Endothelial cell of umbilical vein (primary cell): ENCODE measurements around the gene LAMC2. TPM values are rescaled to one million over a fixed set of nuclear protein-coding genes. Genes with fewer than 3 reads are reported as not detected.
A peak's percentile ranks its signal among the peaks of the same experiment; 100 is the strongest.

Experiments used
- Bru-seq: library from RNA; stranded (reverse); fragments of 400-500 nt; gene quantifications from one replicate; lab custom pipeline; 2021; lab: Mats Ljungman, UMichigan
- BruChase-seq, 2 experiments: library from RNA; stranded (reverse); fragments of 400-500 nt; gene quantifications; one replicate each; lab custom pipeline; 2021; lab: Mats Ljungman, UMichigan
- BruUV-seq: library from RNA; stranded (reverse); fragments of 400-500 nt; replicated peaks from 2 replicates; lab custom pipeline; 2021; lab: Mats Ljungman, UMichigan
- CTCF ChIA-PET: fragments of 300-600, 350-600 bp; sonication (Branson Sonifier 250); formaldehyde crosslinking; loops from one replicate; lab custom pipeline; 2021; ENCODE audit warnings: antibody characterized with exemption, inconsistent platforms; lab: Charles Lee
- POLR2A ChIA-PET: fragments of 300-600, 350-600 bp; sonication (Branson Sonifier 250); formaldehyde crosslinking; loops from one replicate; lab custom pipeline; 2021; ENCODE audit warnings: antibody characterized with exemption, inconsistent platforms; lab: Charles Lee
- DNase-seq: peaks from one replicate; pipeline ENCODE4 v3.0.0-alpha.2; 2011; ENCODE audit warnings: low read depth, low spot score
- FAIRE-seq: peaks from 2 replicates; lab custom pipeline; 2011; peaks lifted over from hg19 to GRCh38; lab: Jason Lieb, UNC
- H2AFZ ChIP-seq: 2 replicates; pipeline ENCODE4 v1.6.0; 2012; ENCODE audit warnings: low read depth, low read length, control low read depth, inconsistent platforms
- H3K27ac ChIP-seq: 2 replicates; pipeline ENCODE4 v1.5.1; 2011; ENCODE audit warnings: low read depth, mild to moderate bottlenecking, control low read depth, low read length, moderate library complexity; ENCODE audit not compliant: insufficient read depth
- H3K27me3 ChIP-seq, 2 experiments: 2 replicates each; pipeline versions ENCODE4 v1.6.0 to v1.6.1; 2011; ENCODE audit warnings: low read length in 2 of 2, mixed read lengths in 1 of 2; ENCODE audit not compliant: control insufficient read depth in 2 of 2, insufficient read depth in 2 of 2
- H3K36me3 ChIP-seq, 2 experiments: 2 replicates in 1 of 2; 3 replicates in 1 of 2; pipeline ENCODE4 v1.5.1; 2011; ENCODE audit warnings: low read length in 2 of 2, mild to moderate bottlenecking in 1 of 2, moderate library complexity in 1 of 2; ENCODE audit not compliant: control insufficient read depth in 2 of 2, insufficient read depth in 2 of 2; ENCODE audit errors: extremely low read depth in 1 of 2
- H3K4me1 ChIP-seq: 3 replicates; pipeline ENCODE4 v1.5.1; 2011; ENCODE audit warnings: mild to moderate bottlenecking, low read length; ENCODE audit not compliant: control insufficient read depth, insufficient read depth; ENCODE audit errors: extremely low read depth
- H3K4me2 ChIP-seq: 2 replicates; pipeline ENCODE4 v1.6.1; 2011; ENCODE audit warnings: low read length, control low read depth, mixed read lengths; ENCODE audit not compliant: insufficient read depth
- H3K4me3 ChIP-seq, 3 experiments: fragments of 200-600 bp in 1 of 3; sonication (generic), shearing (Covaris generic) in 1 of 3; replicated peaks in 1 of 3; 2 replicates each; pipeline ENCODE4 v1.5.1; 2011 to 2016; ENCODE audit warnings: control low read depth in 3 of 3, low read length in 3 of 3, mild to moderate bottlenecking in 2 of 3, inconsistent platforms in 1 of 3, low read depth in 1 of 3, moderate library complexity in 1 of 3; ENCODE audit not compliant: insufficient read depth in 1 of 3
- H3K79me2 ChIP-seq: 2 replicates; pipeline ENCODE4 v1.6.0; 2012; ENCODE audit warnings: low read length, inconsistent platforms; ENCODE audit not compliant: control insufficient read depth, insufficient read depth
- H3K9ac ChIP-seq: replicated peaks from 2 replicates; pipeline ENCODE3; 2011; ENCODE audit warnings: low read length, control low read depth; ENCODE audit not compliant: insufficient read depth; ENCODE audit errors: extremely low read depth
- H3K9me1 ChIP-seq: replicated peaks from 3 replicates; pipeline ENCODE4 v1.6.0; 2011; ENCODE audit warnings: mild to moderate bottlenecking, low read length; ENCODE audit not compliant: control insufficient read depth, insufficient read depth; ENCODE audit errors: extremely low read depth
- H3K9me3 ChIP-seq: replicated peaks from 2 replicates; pipeline ENCODE4 v1.5.1; 2012; ENCODE audit warnings: low read length, inconsistent platforms; ENCODE audit not compliant: control insufficient read depth, insufficient read depth
- H4K20me1 ChIP-seq: replicated peaks from 2 replicates; pipeline ENCODE3; 2011; ENCODE audit warnings: mild to moderate bottlenecking, low read length; ENCODE audit not compliant: control insufficient read depth, insufficient read depth; ENCODE audit errors: extremely low read depth
- CTCF ChIP-seq, 2 donors: IDR thresholded peaks; 1 replicate in 1 of 2; 2 replicates in 1 of 2; pipeline ENCODE4 v1.5.1; 2011; ENCODE audit warnings: low read length in 2 of 2, mild to moderate bottlenecking in 2 of 2, moderate library complexity in 2 of 2, control low read depth in 1 of 2, inconsistent platforms in 1 of 2, low read depth in 1 of 2; ENCODE audit not compliant: insufficient read depth in 1 of 2; ENCODE audit errors: extremely low read depth in 1 of 2
- FOS ChIP-seq: IDR thresholded peaks from 2 replicates; pipeline ENCODE4 v1.6.1; 2011; ENCODE audit warnings: mild to moderate bottlenecking, low read length, moderate library complexity, borderline replicate concordance; ENCODE audit not compliant: insufficient read depth
- JUN ChIP-seq: IDR thresholded peaks from 2 replicates; pipeline ENCODE4 v1.6.1; 2011; ENCODE audit warnings: borderline replicate concordance, low read depth; ENCODE audit not compliant: insufficient read length, insufficient read depth
- POLR2AphosphoS5 ChIP-seq: IDR thresholded peaks from 2 replicates; pipeline ENCODE4 v1.6.1; 2012; ENCODE audit warnings: low read depth, mild to moderate bottlenecking, control low read depth, low read length, moderate library complexity; ENCODE audit not compliant: insufficient read depth
- dilution Hi-C: fragments of 300-500 bp; cut with MboI; formaldehyde crosslinking; loops from one replicate; pipeline ENCODE4 v1.15.0; 2019; ENCODE audit warnings: low sequenced_read_pairs; ENCODE audit not compliant: extremely low pct_ligation_motif_present
- intact Hi-C: fragments of 100-400 bp; cut with micrococcal nuclease; formaldehyde crosslinking; loops from one replicate; pipeline ENCODE4 v1.10.0; 2022
- long read RNA-seq: library from polyadenylated mRNA; stranded (forward); transcript quantifications from one replicate; pipeline ENCODE4 v2.0.0, GENCODE V29; 2021
- polyA minus RNA-seq, 3 experiments: library from RNA; depleted of rRNA, polyadenylated mRNA; stranded (reverse); fragments of >200 nt; gene quantifications; 1 replicate in 1 of 3; 2 replicates in 2 of 3; pipeline ENCODE4 v1.2.3, GENCODE V29; 2011
- polyA plus RNA-seq, 4 experiments: library from polyadenylated mRNA; depleted of rRNA in 3 of 4; stranded (reverse) in 3 of 4; unstranded in 1 of 4; fragments of >200 nt; gene quantifications; 2 replicates each; pipeline versions ENCODE4 v1.2.1 to v1.2.3, GENCODE V29; 2011 to 2012; ENCODE audit warnings: missing spikeins in 1 of 4
- total RNA-seq: library from RNA; stranded (reverse); gene quantifications from 2 replicates; pipeline ENCODE4 v1.2.3, GENCODE V29; 2021

LAMC2 gene
- total RNA-seq (0.82 and 4.0 TPM in 2 replicates), polyA plus RNA-seq (0.14 and 0.23 TPM in 2 replicates), polyA minus RNA-seq (0.42 and 0.90 TPM in 2 replicates), Bru-seq, nascent RNA (percentile 26 among the genes with signal in this experiment), BruChase-seq, experiment 1, labeled RNA remaining after a 6-hour chase (percentile 34 among the genes with signal in this experiment), BruChase-seq, experiment 2, labeled RNA remaining after a 2-hour chase (percentile 30 among the genes with signal in this experiment)
- polyA plus RNA-seq (2011; cell fraction: cytosol; rRNA removed), result 0.22 and 0.23 TPM in 2 replicates
- 0.94 and 1.4 TPM in 2 replicates for polyA plus RNA-seq (2011; cell fraction: nucleus; rRNA removed)
- 29.2 and 52.7 TPM in 2 replicates for polyA plus RNA-seq (2012)
- polyA minus RNA-seq (2011; cell fraction: cytosol; rRNA and poly(A)+ RNA removed), result not detected
- 0.96 and 1.8 TPM in 2 replicates for polyA minus RNA-seq (2011; cell fraction: nucleus; rRNA and poly(A)+ RNA removed)
- long read RNA-seq, full-length matches to known transcripts, result 3 of 5 reads
- long read RNA-seq, partial matches to known transcripts, result 0 of 5 reads
- long read RNA-seq, other reads (novel, unspliced or antisense), result 2 of 5 reads

- ChIA-PET POLR2A (no interaction called here), CTCF (interaction anchor here (0.6 to 2.4 kb wide), 4 partner anchors 45 to 57 kb away, joined by 3 to 8 read pairs (median 4); no protein-coding TSS in a partner anchor)
- no peaks in the 10 kb centered on the region for H3K36me3 ChIP-seq
- DNase-seq, result peak; percentile 46
- intact Hi-C loops (loop anchor here (1.0 kb wide), 3 partner anchors 47 to 224 kb away; no protein-coding TSS in a partner anchor), dilution Hi-C loops (no loop called here)
- H3K9ac ChIP-seq, result peak within 1 kb of the TSS; percentile 48
- H2AFZ ChIP-seq, result peak within 1 kb of the TSS; percentile 93
- H3K27me3 ChIP-seq, result no peaks in the 10 kb centered on the region
- no peak for TF ChIP-seq JUN
- TF ChIP-seq CTCF (IDR thresholded peaks at IDR 0.05; ENCODE audit: extremely low read depth in 1 of 2, insufficient read depth in 1 of 2, low read depth in 1 of 2, low read length in 2 of 2), result peak; percentile 33 to 47
- TF ChIP-seq POLR2AphosphoS5, result no peak
- peak; percentile 53 for TF ChIP-seq FOS
- BruUV-seq, result no TSS peak
- H3K4me2 ChIP-seq, result peak within 1 kb of the TSS; percentile 72
- H3K4me1 ChIP-seq, result peaks cover 12% of the 10 kb centered on the region
- H3K4me3 ChIP-seq, result peak within 1 kb of the TSS in 2 of 3 experiments; percentile 13 to 41
- H3K9me3 ChIP-seq, result no peaks in the 10 kb centered on the region
- FAIRE-seq, result peak; percentile 74
- peak within 1 kb of the TSS; percentile 22 for H3K27ac ChIP-seq
- no peaks in the 10 kb centered on the region for H4K20me1 ChIP-seq
- no peaks in the 10 kb centered on the region for H3K79me2 ChIP-seq
- H3K9me1 ChIP-seq, result no peaks in the 10 kb centered on the region
Measured at GRCh38 chr1:183185941-183186490, at the start of gene LAMC2. TSS of gene LAMC2 (plus strand) at chr1:183186264. CDS start at chr1:183186353, 89 bp downstream.
